GM19240 (cell line): ENCODE data around the gene AGPS.
A peak's percentile ranks its signal among the peaks of the same experiment; 100 is the strongest.
"Not testable (repeated sequence)": the region's sequence is repeated elsewhere in the genome, so short reads cannot be mapped to it uniquely, and the experiment has no call there.

Source experiments
- DNase-seq: peaks from one replicate; pipeline ENCODE4 v3.0.0; 2011; ENCODE audit warnings: low spot score; ENCODE audit not compliant: insufficient read length

AGPS gene

DNA sequence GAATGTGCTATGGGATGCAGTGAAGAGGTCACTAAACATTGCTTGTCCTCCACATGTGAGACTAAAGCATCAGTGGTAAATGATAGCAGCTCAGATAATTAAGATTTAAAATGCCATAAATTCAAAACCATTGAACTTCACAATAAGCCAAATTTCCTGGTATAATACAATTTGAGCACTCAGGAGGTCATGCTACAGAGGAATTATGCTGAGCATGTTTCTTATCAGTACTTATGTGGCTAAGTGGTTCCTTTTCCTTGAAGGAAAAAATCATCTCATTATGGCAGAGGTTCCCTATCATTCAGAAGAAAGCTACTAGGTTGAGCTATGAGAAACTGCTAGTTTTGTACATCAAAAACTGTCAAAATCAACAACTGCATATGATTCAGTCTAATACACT is 156.6 kb downstream of the AGPS start:
- no peak for DNase-seq

DNA sequence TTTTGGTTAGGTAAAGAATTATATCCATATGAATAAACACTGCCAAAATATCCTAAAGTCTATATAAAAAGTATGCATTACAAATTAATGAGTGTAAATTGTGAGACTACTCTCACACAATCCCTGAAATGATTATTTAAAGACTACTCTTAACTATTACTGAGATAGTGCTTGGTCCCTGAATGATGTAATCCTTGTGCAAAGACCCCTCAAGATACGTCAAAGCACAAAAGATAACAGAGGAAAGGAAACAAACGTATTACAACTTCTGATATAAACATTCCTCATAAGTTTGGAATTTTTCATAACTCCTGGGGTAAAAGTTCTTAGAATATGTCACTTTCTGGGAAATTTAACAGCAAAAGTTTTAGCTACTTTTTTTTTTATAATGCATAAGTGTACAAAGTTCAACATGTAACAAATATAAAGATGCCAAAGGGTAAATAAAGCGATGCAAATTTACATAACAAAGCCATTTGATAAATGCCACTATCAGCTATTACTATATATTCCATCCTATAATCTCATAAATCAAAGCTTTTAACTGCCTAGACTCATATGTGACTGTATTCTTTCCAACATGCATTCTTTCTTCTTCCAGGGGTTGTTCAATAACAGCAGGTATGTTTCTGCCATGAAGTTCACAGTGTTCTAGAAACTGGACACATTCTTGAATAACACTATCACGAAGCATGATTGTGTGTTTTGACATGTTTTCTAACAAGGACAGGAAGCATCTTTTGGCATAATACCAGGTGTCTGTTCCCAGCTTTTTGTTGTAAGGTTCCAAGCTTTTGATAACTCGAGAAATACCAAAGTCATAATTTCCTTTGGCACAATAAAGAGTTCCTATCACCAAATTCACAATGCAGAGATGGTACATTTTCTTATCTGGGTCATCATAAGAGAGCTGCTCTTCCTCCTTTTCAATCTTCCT is 158.0 kb downstream of the AGPS start:
- DNase-seq: no peak

DNA sequence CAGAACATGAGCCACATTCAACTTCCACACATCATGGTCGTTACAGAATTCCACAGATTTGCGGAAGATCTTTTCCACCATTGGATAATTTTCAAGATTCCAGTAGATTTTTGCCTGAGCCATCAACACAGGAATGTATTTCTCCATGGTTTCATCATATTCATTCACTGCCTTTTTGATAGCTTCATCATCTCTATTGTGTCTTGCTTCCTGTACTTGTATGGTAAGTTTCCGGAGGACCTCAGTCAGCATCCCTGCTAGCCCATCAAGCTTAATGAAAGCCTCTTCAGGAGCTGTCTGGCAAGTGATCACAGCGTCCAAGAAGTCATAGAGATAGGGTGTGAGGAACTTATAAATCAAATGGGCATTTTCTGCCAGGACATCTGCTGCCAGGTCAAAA is 158.8 kb downstream of the AGPS start:
- DNase-seq: not testable (repeated sequence)

DNA sequence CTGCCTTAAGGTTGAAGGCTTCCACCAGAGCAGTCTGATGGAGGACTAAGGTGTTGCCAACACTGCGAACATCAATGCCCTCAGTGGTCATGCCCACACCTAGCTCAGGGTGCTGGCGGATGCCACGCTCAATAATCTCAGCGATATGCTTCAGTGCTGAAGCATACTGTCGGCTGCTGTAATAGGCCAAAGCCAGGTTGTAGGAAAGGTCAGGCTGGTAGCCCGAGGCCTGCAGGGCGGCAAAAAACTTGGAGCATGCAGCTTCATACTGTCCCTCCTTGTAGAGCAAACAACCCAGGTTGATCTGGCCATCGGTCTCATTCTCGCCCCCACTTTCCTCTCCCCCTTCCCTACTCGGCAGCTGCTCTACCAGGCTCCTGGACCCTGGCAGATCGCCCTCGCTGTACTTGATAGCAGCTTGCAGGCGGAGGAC is 159.4 kb downstream of the AGPS start:
- DNase-seq: no peak

- peak; percentile 83 for DNase-seq
Observed at GRCh38 chr2:177552422-177553175, 160.0 kb downstream of the AGPS start.

GRCh38 chr2:177553176-177553884 is 160.8 kb downstream of the AGPS start:
- no peak for DNase-seq

GRCh38 chr2:177554365-177554764 is 161.8 kb downstream of the AGPS start:
- DNase-seq: no peak

DNA sequence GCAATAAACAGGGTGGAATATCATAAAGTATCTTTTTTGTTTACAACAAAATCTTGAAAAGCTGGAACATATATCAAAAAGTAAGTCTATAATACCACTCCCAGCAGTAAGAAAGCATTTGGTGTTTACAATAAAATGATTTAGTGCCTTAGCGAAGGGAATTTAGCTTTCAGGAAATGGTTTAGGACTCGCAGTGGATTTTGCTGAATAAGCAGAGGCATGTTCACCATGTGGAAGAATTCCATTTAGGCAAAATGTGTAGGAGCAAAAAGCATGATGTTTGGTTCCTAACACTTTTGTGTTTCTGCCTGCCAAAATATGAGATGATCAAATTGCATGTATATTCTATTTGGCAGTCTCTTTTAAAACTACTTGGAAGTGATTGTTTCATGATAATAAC is 163.6 kb downstream of the AGPS start:
- DNase-seq: no peak

GRCh38 chr2:177557794-177558193 is 165.2 kb downstream of the AGPS start:
- no peak for DNase-seq

GRCh38 chr2:177559638-177560037 is 167.1 kb downstream of the AGPS start:
- no peak for DNase-seq

- no peak for DNase-seq
Observed at GRCh38 chr2:177568390-177568789, 175.8 kb downstream of the AGPS start.

GRCh38 chr2:177568893-177569292 is 176.3 kb downstream of the AGPS start:
- no peak for DNase-seq

GRCh38 chr2:177572236-177572671 is 179.7 kb downstream of the AGPS start:
- no peak for DNase-seq

DNA sequence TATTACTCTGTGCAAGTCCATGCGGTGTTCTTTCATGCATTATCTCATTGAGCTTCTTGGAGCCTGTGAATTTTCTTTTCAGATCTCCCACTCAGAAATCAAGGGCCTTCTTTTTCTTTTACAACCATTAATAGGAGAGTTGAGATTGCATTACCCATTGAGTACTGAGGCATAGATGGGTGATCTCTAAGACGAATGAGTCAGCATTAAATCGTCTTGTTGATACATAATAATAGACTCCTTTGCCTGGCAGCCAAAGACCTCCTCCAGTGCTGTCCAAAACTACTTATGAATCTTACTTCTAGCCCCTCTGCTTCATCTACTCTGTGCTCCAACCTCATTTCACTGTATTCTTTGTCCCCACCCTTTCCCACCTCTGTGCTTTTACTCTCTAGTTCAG is 180.5 kb downstream of the AGPS start:
- no peak for DNase-seq

- DNase-seq: no peak
Observed at GRCh38 chr2:177574356-177574755, 181.8 kb downstream of the AGPS start.

DNA sequence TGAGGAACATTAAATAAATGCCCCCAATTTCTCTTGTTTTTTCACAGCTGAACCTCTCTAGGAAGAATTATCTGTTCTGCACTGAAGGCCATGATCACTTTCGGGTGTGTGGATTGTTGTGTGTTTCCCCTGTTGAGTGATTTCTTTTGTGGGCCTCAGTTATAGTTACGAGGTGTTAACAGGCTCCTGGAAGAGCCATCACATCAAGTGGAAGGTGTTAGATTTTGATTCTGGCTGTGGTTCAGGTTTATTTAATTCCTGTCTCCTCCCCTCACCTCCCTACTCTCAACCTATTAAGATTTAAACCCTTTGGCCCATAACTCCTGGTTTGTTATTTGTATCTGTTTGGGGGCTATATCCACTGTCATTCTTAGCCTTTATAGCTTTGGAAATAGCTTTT is 182.8 kb downstream of the AGPS start:
- no peak for DNase-seq

DNA sequence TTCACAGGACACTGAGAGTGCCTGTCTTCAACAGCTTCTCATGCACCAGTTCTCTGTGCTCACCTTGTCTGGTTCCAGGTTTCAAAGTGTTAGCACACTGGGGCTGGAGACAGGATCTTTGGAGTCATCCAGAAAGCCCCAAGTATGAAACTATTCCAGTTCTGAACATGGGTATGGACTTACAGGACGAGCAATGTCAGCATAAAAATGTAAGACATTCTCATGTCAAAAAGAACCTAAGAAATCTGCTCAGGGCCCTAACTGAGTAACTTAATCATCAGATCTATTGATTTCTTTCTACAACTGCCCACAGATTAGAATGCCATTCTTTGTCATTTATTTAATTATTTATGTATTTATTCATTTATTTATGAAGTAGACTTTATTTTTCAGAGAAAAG is 184.5 kb downstream of the AGPS start:
- DNase-seq: no peak

DNA sequence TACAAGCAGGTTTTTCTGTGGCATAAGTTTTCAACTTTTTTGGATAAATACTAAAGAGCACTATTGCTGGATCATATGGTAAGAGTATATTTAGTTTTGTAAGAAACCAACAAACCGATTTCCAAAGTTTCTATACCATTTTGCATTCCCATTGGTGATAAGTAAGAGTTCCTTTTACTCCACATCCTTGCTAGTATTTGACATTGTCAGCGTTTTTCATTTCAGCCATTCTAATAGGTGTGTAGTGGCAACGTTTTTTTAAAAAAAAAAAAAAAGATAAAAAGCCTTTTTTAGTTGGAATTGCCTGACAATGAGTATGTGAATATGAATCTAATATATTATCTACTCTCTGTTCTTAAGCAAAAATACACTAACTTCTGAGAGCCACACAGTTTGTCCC is 185.9 kb downstream of the AGPS start:
- DNase-seq: no peak

DNA sequence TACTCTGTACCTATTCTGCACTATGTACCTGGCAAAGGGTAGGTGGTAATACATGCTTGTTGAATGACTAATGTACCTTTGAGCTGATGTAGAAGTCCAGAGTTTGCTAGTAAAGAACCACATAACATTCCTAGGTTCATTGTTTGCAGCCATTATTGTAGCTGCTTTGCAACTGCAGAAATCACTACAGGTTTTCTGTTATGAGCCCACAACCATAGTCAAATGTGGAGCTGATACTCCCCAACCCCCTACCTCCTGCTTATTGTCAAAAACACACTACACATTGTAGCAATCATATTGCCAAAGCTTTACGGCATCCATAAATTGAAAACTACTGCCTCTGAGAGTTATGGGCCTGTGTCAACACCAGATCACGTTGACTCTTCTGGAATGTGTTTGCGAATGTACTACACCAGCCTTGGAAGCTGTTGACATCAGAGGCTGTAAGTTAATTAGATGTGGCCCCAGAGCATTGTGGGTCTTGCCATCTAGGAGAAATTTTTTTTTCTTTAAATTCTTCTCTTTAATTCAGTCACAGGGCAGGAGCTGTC is 187.0 kb downstream of the AGPS start:
- no peak for DNase-seq

- no peak for DNase-seq
Observed at GRCh38 chr2:177582000-177582399, 189.4 kb downstream of the AGPS start.

- DNase-seq: no peak
Observed at GRCh38 chr2:177584030-177584692, 191.6 kb downstream of the AGPS start.
